ENCODE results near the gene POLR3G.

Gene POLR3G

DNA sequence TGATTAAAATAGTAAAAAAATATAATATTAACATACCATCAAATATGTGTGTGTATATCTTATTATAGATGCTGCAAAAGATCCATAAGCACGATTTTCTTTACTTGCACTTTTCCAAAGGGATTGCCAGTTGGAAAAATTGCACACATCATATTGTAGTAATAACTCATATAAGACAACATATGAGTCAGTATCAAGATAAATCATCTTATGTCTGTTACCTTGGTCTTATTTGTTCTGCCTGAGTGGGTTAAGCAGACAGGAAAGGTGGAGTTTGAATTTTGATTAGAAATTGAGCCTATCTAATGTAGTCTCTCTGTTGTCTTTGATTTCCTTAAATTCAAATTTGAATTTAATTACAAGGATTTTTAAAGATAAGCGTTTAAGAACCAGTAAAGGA, 30.1 kb downstream of the POLR3G start:
- no peak for DNase-seq

DNA sequence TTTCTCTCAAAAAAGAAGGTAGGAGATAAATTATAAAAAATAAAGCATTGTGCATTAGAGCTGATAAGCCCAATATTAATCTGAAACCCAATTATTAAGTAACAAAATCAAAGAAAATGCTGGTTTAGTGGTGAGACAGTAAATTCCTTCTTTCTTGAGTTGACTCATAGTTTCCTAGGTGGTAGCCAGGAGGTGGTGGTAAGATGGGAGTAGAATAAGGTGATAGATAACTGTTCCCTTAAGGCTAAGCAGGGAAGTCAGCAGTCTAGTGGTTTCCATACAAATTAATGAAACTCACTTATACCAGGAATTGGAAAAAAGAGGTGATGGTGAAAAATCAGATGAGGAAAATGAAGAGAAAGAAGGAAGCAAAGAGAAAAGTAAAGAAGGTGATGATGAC, 31.6 kb downstream of the POLR3G start:
- no peak for DNase-seq

DNA sequence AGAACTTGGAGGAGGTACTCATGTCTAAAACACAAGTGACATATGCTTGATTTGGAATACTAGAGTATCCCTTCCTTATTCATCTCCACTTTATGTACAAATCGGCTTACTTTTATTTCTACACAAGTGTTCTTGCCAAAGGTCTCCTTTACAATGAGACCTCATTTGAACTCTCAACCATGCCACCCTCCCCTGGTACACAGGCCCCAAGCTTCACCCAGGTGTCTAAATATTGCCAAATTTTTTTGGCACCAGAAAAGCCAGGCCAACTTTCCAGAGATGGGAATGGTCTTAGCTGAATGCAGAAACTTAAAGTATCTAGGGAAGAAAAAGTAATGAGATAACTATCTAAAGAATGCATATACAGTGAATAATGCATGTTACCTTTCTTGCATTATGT, 35.8 kb downstream of the POLR3G start:
- DNase-seq = no peak

DNA sequence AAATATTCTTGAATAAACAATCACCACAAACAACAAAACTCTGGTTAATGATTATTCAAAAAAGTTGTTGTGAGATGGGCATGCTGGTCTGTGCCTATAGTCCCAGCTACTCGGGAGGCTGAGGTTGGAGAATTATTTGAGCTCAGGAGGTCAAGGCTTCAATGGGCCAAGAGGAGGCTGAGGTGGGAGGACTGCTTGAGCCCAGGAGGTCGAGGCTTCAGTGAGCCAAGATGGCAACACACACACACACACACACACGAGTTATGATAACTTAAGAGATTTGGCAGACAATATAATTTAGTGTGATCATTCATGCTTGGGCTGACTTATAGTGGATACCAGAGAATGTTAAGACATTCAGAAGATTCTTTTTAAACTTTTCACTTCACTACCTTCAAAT, 39.9 kb downstream of the POLR3G start:
- DNase-seq = no peak

DNA sequence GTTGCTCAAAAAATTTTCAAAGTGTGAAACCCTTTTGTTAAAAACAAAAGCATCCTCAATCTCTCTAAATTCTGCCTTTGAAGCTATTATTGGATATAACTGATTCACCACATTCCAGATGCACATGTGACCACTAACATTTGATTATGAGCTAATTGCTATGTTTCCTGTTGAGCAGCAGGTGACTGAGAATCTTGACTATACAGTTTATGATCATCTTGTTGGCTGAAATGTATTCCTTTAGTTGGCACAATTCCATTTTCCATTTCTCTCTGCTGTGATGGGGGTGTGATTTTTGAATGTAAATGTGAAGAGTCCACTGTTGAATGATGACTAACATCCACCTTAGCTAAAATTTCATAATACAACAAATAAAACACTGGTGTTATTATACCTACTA, 44.0 kb downstream of the POLR3G start:
- no peak for DNase-seq

DNA sequence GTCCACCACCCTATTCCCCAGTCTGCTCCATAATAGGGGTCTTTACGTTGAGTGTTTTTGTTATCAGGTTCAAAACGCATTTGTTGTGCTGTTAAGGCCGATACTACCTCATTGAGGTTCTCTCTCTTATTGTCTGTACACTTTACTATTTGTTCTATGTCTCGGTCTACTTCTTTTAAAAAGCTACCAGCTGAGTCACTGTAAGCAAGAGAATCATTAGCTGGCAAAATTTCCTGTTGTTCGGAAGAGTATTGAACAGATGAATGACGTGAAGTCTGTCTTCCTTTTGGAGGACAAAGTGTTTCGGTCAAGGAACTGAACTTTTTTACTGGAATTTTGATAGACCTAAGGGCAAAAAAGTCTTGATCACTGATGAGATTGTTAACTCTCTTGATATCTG, 44.4 kb downstream of the POLR3G start:
- no peak for DNase-seq

DNA sequence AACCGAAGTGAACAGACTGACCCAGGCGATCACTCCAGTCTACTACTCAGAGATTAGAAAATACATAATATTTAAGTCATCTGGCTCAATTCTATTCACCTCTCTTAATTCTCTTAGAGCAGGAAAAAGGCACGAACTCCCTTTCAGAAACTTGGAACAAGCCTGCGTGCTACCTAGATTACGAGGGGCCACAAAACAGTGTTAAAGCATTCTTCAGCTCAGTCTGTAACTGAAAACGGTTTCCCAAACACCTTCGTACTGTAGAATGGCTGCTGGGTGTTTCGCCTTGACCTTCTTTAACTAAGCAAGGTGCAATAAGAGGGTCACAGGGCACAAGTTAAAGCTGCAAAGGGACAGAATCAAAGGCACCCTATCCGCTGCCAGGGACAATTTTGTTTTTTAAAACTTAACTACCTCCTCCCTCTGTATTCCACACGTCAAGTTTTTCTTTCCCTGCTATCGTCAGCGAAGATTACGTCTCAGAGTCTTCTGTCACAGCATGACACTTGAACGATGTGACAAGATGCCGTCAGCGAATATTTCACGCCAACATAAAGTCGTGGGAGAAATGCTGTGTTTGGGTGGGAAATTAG, 54.0 kb downstream of the POLR3G start:
- no peak for DNase-seq

DNA sequence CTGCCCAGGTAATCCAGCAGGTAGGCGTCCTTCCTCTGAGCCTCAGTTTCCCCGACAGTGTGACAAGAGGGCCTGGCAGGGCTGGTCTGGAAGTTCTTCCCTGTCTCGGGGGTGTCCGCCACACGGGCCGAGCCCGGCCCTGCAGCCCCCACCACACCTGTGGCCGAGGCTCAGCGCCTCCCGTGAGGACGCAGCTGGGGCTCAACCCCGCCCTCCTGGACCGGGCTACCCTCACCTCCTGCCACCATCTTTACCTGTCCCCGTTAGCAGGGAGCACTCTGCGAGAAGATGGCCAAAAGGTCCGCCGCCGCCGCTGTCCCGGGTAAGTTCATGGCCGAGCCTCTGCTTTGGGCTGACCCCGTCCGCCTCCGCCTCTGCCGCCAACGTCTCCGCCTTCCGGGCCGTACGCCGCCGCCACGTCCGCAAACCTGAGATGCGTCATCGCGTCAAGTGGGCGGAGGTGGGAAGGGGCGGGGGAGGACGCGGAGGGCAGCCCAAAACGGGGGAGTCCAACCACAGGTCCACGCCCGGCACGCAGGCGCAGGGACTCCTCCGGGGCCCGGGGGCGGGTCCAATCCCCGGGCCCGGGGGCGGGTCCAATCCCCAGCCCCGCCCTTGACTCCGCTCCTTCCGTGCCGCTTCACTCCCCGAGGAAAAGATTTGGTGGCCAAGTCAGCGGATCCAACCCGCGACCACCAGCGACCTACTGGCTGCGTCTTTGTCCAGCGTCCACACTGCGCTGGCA, 54.7 kb downstream of the POLR3G start, which contains the start of gene LYSMD3:
LYSMD3 (minus strand) TSS at position 391 of the 745 bp plus-strand sequence. CDS start 4,295 bp downstream, outside the sequence.
- DNase-seq = peak; percentile 33

DNA sequence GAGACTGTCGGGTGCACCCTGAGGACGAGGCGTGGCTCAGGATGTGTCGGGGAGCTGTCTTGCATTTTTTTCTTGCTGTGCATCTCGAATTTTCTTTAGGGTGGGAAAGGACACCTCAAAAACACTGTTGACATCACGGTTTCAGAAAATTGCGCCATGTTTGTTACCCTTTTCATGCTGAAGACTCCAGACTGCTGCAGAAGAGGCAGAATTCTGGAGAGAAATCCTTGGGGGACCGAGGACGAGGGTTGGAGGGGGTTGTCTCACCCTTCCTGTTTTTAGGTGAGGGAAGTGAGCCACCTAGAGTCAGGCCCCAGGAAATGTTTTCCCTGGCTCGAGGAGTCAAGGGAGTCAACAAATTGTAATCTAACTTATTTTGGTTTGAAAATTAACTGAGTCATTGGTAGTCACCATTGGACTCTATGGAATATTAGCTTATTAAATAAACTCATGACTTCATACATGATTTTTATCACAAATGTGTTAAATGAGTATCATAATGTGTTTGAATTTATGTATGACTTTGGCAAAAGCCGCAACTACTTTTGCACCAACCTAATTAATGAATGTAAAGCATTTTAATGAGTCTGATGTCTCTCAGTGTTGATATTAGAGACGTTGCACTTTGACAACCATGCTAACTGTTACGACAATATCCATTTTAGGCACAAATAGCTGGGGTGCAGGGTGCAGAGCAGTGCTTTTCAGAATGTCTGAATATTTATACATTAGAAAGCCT, 55.4 kb downstream of the POLR3G start:
- no peak for DNase-seq

DNA sequence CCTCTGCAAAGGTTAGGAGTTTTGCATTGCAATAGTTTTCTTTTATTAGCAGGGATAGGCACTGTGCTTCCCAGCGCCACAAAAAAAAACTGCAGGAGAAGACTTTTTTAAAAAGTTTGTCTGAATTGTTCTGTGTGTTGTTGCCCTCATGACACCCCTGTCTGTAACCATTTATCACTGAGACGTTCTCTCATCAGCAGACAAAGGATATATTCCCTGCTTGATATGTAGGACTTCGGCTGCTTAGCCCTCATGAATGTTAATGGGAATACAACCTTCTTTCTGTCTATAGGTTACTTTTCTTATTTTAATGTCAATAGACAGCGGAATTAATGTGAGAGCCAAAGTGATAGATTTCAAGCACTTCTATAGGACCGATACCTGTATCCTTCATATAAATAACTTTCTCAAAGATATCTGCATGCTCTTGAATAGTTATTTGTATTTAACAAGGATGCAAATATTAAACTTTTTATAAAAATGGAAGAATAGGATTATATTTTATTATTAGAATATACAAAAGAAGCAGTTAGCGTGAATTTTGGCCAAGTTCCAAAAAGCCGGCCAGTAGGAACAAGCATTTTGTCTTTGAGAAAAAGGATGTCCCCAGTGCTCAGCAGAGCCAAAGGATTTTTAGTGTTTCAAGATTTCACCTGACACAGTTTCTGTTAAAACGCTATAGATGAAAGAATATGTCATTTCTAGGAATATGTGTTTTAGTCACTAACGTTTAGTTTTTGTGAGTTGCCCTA, 56.2 kb downstream of the POLR3G start:
- no peak for DNase-seq

DNA sequence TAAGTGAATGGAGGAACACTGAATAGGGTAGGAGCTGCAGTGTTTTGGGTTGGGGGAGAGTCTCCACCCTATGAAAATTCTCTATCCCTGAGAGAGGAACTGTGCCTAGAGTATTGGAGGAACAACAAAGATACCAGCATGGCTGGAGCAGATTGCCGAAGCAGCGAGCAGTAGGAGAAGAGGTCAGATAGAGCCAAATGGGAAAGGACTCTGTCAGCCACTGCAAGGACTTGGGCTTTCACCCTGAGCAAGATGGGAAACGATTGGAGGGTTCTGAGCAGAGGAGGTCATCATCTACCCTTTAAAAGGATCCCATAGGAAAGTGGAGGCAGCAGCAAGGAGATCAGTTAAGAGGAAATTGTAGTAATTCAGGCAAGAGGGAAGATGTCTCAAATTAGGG, 59.1 kb downstream of the POLR3G start:
- no peak for DNase-seq

DNA sequence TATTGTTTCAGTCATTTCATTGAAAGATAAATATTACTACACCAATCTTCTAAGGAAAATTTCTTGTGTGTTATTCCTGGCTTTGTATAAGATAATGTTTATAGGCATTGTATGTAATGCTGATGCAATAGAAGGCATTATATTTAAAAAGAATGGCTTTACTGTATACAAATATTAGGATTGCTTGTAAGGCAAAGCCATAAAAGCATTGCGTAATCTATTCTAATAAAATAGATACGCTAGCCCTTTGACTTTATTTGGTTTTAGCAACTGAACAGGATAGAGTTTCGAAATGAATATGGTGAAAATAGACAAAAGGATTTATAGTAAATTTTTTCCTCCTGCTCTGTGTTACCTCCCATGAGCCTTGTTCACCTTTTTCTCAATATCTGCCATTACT, 60.3 kb downstream of the POLR3G start:
- no peak for DNase-seq

DNA sequence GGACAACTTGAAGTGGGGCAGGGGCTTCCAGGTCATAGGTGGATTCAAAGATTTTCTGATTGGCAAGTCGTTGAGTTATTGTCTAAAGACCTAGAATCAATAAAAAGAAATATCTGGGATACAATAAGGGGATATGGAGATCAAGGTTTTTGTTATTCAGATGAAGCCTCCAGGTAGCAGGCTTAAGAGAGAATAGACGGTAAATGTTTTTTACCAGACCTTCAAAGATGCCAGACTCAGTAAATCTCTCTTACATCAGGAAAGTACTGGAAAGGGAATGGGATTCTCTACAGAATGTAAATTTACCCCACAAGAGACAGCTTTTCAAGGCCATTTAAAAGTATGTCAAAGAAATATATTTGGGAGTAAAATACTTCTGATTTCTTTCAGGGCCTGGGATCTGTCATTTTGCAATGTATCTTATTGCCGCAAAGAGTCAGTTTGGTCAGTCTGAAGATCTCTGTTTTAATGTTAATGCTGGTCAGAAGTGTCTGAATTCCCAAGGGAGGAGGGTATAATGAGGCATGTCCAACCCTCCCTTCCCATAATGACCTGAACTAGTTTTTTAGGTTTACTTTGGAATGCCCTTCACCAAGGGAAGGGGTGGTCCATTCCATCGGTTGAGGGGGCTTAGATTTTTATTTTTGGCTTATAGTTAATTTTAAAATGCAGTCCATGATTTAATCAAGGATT, 68.3 kb downstream of the POLR3G start:
- DNase-seq = no peak

DNA sequence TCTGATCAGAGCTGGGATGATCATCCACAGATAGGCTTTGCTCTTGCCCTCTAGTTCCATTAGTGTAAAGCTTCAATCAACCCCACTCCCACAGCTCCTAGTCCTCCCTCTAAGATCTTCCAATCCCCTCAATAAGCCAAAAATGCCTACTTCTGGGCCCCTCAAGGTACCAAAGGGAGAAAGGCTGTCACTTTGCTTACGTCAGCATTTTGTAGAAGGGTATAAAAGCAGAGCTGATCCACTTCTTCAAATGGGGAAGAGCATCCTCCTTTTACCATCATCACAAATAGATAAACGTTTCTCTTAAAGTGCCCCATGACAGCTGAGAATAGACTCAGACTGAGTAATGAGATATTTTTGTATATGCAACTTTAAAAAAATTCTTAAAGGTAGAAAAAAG, 70.8 kb downstream of the POLR3G start:
- no peak for DNase-seq

DNA sequence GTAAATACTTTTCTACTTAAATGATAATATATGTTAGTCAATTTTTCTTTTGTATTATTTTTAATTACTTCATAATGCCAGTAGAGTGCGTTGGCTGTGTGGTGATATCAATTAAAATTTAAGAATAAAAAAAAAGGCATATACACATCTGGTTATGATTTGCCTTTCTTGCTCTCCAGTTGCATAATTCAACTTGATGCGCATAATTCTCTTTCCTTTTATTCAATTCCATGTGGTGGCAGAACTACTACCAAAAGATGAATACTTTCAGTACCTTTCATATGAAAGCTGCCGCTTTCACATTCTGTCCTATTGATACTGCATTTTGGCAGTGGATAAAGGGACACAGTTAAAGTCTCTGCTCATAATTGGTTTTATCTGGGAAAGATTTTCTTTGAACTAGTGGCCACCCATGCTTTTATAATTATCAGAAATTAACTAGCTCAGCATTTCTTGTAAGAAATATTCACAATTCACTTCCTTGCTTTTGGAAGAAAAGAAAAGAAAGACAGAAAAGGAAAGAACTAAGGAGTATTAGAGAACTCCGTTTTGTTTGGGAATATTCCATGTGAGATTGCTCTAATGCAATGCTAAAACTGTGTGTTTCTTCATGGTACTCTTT, 71.7 kb downstream of the POLR3G start:
- no peak for DNase-seq

DNA sequence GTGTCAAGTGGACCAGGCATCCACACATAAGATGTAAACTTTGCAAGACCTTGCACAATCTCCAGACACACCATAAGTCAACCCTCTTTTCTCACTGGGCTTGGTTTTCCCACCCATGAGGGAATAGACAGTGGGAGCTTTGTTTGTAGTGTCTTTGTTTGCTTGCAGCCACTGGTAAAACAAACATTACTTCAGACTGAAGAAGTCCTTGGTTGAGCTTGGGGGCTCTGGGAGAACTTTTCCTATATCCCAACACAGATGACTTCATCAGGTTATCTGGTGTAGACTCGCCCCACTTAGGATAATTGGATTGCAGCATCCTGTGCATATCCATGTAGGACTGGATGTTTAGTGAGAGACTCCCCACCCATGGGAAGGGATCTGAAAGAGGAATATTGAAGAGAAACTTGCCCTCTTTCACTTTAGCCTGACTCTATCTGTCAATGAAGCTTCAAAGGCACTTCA, 72.4 kb downstream of the POLR3G start:
- no peak for DNase-seq

DNA sequence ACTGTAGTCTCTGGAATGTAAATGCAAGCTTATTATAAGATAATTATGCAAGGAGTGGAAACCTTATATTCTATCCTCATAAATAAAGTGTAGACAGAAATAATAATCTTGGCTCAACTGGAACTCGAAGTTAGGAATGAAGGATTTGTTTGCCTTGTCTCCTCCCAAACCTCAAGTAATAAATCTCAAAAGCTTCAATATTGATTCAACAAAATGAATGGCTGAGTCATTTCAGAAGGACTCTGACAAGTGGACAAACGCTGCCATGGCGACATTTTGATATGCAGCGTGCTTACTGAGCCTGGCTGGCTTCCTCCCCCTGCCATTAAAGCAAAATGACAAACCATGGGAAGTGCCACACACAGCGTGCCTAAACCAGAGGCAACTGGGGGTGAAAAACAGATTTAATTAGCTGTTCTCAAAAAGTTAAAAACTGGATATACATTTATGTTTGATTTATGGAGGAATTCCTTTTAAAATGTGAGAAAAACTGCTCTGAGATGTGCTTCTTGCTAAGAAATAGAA, 73.5 kb downstream of the POLR3G start:
- no peak for DNase-seq

DNA sequence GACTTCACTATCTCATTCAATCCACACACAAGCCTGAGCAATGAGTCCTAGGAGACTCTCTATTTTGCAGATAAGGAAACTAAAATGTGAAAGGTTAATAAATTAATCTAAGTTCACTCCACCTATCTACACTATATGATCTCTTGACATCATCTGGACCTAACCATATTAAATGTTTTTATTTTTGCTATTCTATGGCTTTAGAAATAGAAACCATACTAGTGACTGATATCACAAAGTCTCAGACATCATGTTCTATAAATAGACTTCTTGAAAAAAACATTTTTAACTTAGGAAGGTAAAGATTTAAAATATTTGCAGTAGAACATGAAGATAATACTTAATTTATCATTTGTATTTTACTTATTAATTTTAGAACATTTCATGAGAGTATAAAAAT, 74.6 kb downstream of the POLR3G start:
- DNase-seq = no peak

DNA sequence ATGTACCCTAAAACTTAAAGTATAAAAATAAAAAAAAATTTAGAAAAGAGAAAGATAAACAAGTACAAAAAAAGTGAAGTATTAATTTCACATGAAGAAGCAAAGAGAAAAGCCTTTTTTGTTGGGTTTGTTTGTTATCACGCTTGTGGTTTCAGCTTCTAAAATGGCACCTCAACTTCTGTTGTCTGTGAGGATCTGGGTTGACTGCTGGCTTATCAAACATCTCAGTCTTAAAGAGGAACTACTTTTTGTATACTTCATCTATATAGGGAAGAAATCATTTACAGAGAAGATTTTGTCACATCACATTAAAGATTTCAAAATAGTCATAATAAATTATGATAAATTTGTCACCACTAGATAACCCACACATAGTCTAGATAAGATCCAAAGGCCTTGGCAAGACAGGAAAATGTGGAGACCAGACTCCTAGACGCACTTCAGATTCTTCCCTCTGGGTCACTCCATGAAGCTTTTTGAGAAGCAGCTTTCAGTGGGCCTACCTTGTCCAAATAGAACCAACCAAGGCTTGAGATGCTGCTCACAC, 75.1 kb downstream of the POLR3G start:
- DNase-seq = no peak

DNA sequence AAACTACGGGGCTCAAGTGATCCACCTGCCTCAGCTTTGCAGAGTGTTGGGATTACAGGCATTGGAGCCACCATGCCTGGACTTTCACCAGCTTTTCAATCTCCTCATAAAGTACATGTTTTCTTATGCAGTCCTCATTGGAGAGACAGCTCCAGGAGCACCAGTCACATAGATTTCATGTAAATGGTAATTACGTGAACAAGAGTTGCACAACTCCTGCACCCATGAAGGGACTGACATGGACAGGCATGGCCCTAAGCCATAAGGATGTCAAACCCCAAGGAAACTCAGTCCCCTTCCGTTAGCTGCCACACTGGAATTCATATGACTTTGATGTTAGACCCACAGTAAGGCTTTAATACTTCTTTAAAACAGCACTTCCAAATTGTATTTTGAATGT, 76.3 kb downstream of the POLR3G start:
- DNase-seq = no peak

DNA sequence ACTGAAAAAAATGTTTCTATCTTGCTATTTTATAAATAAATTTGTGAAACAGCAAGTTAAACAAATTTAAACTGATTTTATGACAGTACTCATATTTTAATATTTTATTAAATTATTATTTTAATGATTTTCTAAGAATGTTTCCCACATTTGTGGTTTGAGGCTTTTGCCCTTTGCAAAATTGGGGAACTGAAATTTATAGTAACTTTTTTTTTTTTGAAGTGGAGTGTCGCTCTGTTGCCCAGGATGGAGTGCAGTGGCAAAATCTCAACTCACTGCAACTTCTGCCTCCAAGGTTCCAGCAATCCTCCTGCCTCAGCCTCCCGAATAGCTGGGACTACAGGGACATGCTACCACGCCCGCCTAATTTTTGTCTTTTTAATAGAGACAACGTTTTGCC, 76.7 kb downstream of the POLR3G start:
- no peak for DNase-seq

DNA sequence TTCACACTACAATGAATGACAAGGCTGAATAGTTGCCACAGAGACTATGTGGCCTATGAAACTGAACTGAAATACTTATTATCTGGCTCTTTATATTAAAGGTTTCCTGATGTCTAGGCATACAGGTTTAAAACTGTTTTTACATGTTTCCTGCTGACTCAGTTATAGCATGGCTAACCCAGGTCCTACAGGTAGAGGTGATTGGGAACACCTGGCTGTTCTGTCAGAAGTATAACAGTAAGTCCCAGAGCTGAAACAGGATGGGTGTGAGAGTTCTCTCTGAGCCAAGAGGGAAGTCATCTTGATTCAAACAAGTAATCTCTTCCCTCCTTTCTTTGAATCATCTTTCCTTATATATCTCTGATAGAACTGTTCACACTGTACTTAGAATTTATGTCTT, 79.0 kb downstream of the POLR3G start:
- no peak for DNase-seq
